Measurements from ENCODE around the gene ABCG5. TPM values are rescaled to one million over a fixed set of nuclear protein-coding genes. Genes with fewer than 3 reads are reported as not detected.

The ABCG5 gene
- total RNA-seq, 1 donor from 2014 or later = 0.96 TPM

Other genes starting within 250 kb of the ABCG5 start
- gene THADA, start 242.8 kb downstream of the ABCG5 start, total RNA-seq (ENCODE audit: insufficient read depth, low replicate concordance) = 65.0 TPM
- gene PLEKHH2, start 201.6 kb downstream of the ABCG5 start, total RNA-seq (ENCODE audit: insufficient read depth, low replicate concordance) = 79.4 TPM
- gene C1GALT1C1L, start 162.4 kb downstream of the ABCG5 start, total RNA-seq (ENCODE audit: insufficient read depth, low replicate concordance) = 1.2 TPM
- gene DYNC2LI1, start 64.8 kb downstream of the ABCG5 start, total RNA-seq (ENCODE audit: insufficient read depth, low replicate concordance) = 44.1 TPM
- 0.96 TPM for gene ABCG8, start 132 bp upstream of the ABCG5 start, total RNA-seq (ENCODE audit: insufficient read depth, low replicate concordance)
- 84.7 TPM for gene LRPPRC, start 157.2 kb upstream of the ABCG5 start, total RNA-seq (ENCODE audit: insufficient read depth, low replicate concordance)

Measured in umbilical cord (tissue), 1 donor.